KMS-11 (cell line): Measurements from ENCODE around the gene FAM168A.
A peak's percentile ranks its signal among the peaks of the same experiment; 100 is the strongest.

Experiments used
- H2AFZ ChIP-seq: fragments of 200-600 bp; sonication (generic); 2 replicates; pipeline ENCODE4 v1.6.1; 2016; ENCODE audit warnings: antibody characterized with exemption, mixed run types, low read depth
- H3K27ac ChIP-seq: fragments of 200-600 bp; sonication (generic); 2 replicates; pipeline ENCODE4 v1.6.1; 2016; ENCODE audit warnings: mild to moderate bottlenecking, mixed run types
- H3K27me3 ChIP-seq: fragments of 200-600 bp; sonication (generic); 2 replicates; pipeline ENCODE4 v1.6.1; 2017; ENCODE audit warnings: mild to moderate bottlenecking, low read depth, mixed run types, moderate library complexity; ENCODE audit not compliant: insufficient read depth
- H3K36me3 ChIP-seq: fragments of 200-600 bp; sonication (generic); 2 replicates; pipeline ENCODE4 v1.6.1; 2017; ENCODE audit warnings: mild to moderate bottlenecking, mixed run types; ENCODE audit not compliant: insufficient read depth
- H3K4me1 ChIP-seq: fragments of 200-600 bp; sonication (generic); 2 replicates; pipeline ENCODE4 v1.6.1; 2016; ENCODE audit warnings: mild to moderate bottlenecking, low read depth, mixed run types; ENCODE audit not compliant: poor library complexity, severe bottlenecking
- H3K4me2 ChIP-seq: fragments of 200-600 bp; sonication (generic); 2 replicates; pipeline ENCODE4 v1.7.0; 2016; ENCODE audit warnings: mild to moderate bottlenecking, mixed run types
- H3K4me3 ChIP-seq: fragments of 200-600 bp; sonication (generic); IDR thresholded peaks from 2 replicates; pipeline ENCODE4 v1.6.1; 2017; ENCODE audit warnings: low read depth, low read length, mixed read lengths; ENCODE audit not compliant: insufficient read depth
- H3K79me2 ChIP-seq: fragments of 200-600 bp; sonication (generic); 2 replicates; pipeline ENCODE4 v1.6.1; 2016; ENCODE audit warnings: low read depth, mixed run types; ENCODE audit not compliant: insufficient read depth
- H3K9ac ChIP-seq: fragments of 200-600 bp; sonication (generic); 2 replicates; pipeline ENCODE4 v1.6.1; 2016; ENCODE audit warnings: mild to moderate bottlenecking, mixed run types
- H4K20me1 ChIP-seq: fragments of 200-600 bp; sonication (generic); 2 replicates; pipeline ENCODE4 v1.6.1; 2016; ENCODE audit warnings: mild to moderate bottlenecking, mixed run types; ENCODE audit not compliant: insufficient read depth
- TF ChIP-seq, protein P1 (sequence below): fragments of 200-600 bp; sonication (generic); conservative IDR thresholded peaks from 2 replicates; pipeline ENCODE4 v1.6.1; 2017; ENCODE audit warnings: low read depth, mild to moderate bottlenecking, antibody characterized with exemption, low read length, moderate library complexity, mixed read lengths

The FAM168A gene

GRCh38 chr11:73375830-73376159 is 222.1 kb downstream of the FAM168A start:
- Histone ChIP-seq H3K4me2 (peak overlapping the region; percentile 33), H2AFZ (peak overlapping the region; percentile 70), H3K36me3 (no peaks in the 10 kb centered on the region), H3K4me1 (peaks cover 22% of the 10 kb centered on the region), H3K79me2 (peaks cover 13% of the 10 kb centered on the region; the same call in 1 of the 2 replicates), H3K9ac (no peak overlapping the region), H3K27me3 (no peaks in the 10 kb centered on the region), H3K4me3 (no peak overlapping the region), H3K27ac (no peak overlapping the region), H4K20me1 (no peaks in the 10 kb centered on the region)
- TF ChIP-seq, protein P1, sequence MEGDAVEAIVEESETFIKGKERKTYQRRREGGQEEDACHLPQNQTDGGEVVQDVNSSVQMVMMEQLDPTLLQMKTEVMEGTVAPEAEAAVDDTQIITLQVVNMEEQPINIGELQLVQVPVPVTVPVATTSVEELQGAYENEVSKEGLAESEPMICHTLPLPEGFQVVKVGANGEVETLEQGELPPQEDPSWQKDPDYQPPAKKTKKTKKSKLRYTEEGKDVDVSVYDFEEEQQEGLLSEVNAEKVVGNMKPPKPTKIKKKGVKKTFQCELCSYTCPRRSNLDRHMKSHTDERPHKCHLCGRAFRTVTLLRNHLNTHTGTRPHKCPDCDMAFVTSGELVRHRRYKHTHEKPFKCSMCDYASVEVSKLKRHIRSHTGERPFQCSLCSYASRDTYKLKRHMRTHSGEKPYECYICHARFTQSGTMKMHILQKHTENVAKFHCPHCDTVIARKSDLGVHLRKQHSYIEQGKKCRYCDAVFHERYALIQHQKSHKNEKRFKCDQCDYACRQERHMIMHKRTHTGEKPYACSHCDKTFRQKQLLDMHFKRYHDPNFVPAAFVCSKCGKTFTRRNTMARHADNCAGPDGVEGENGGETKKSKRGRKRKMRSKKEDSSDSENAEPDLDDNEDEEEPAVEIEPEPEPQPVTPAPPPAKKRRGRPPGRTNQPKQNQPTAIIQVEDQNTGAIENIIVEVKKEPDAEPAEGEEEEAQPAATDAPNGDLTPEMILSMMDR: no peak

DNA sequence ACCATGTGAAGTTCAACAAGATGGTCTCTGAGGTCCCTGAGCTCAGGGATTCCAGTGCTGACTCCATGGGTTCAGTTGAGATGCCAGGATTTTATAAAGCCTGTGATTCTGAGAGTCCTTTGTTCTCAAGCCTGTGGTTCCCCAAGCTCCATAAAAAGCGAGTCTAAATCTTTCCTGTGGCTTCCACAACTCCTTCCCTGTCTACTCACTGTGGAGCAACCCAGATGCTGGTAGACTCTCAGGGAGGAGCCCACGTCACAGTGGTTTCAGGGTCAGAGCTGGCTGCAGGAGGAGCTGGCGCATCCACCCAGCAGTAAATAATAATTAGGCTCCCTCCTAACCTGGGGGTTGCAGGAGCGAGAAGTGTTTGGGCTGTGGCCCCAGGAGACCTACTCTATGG is 223.8 kb downstream of the FAM168A start:
- H2AFZ ChIP-seq: no peak overlapping the region
- no peaks in the 10 kb centered on the region for H3K36me3 ChIP-seq
- no peaks in the 10 kb centered on the region for H3K27me3 ChIP-seq
- H4K20me1 ChIP-seq: no peaks in the 10 kb centered on the region
- peaks cover 10% of the 10 kb centered on the region; the same call in 1 of the 2 replicates for H3K79me2 ChIP-seq
- H3K27ac ChIP-seq: no peak overlapping the region
- peaks cover 22% of the 10 kb centered on the region for H3K4me1 ChIP-seq
- no peak overlapping the region for H3K9ac ChIP-seq
- TF ChIP-seq, protein P1: no peak
- H3K4me2 ChIP-seq: no peak overlapping the region
- no peak overlapping the region for H3K4me3 ChIP-seq

DNA sequence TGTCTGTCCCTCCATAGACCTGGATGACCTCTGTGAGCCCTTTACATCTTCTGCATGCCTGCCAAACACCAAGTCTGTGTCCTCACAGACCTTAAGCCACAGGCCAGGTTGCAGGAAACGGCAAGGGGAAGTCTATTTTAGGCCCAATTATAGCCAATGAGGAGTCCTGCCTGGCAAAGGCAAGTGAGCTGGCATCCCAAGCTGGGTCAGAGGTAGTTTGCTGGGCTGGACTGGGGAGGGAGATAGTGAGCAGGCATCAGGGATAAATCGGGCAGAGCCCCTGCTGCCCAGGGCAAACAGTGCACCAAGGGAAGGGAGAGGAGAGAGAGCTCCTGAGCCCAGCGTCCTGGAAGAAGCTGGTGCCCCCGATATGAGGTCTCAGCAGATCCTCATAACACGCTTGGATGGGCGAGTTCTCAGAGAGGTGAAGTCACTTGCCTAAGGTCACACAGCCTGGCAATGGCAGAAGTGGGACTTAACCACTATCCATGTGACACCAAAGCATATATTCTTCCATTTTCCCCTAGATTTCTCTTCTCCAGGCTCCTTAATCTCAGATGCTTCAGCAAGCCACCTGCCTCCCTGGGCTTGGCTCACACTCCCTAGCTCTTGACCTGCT is 225.4 kb downstream of the FAM168A start:
- no peak overlapping the region for H3K9ac ChIP-seq

GRCh38 chr11:73367482-73368024 is 230.4 kb downstream of the FAM168A start:
- Histone ChIP-seq H3K27me3 (no peaks in the 10 kb centered on the region), H3K36me3 (no peaks in the 10 kb centered on the region), H3K27ac (no peak overlapping the region), H3K4me2 (no peak overlapping the region), H4K20me1 (no peaks in the 10 kb centered on the region), H3K4me1 (no peaks in the 10 kb centered on the region), H3K79me2 (no peaks in the 10 kb centered on the region), H3K9ac (no peak overlapping the region), H2AFZ (no peak overlapping the region), H3K4me3 (no peak overlapping the region)
- TF ChIP-seq, protein P1: no peak

More for the DNA sequence above, 225.4 kb downstream of the FAM168A start:
- H3K27me3 ChIP-seq: no peaks in the 10 kb centered on the region
- H2AFZ ChIP-seq: no peak overlapping the region
- TF ChIP-seq, protein P1: no peak; the same call in 1 of the 2 replicates
- peaks cover 2% of the 10 kb centered on the region; the same call in 1 of the 2 replicates for H3K79me2 ChIP-seq
- no peak overlapping the region for H3K4me3 ChIP-seq
- H3K4me1 ChIP-seq: peaks cover 8% of the 10 kb centered on the region
- H3K27ac ChIP-seq: no peak overlapping the region
- H4K20me1 ChIP-seq: no peaks in the 10 kb centered on the region
- H3K4me2 ChIP-seq: no peak overlapping the region
- no peaks in the 10 kb centered on the region for H3K36me3 ChIP-seq
